SK-N-MC (cell line): ENCODE results near the gene PAOX.
A peak's percentile ranks its signal among the peaks of the same experiment; 100 is the strongest.

ENCODE experiments used
- EZH2 ChIP-seq: fragments of 200-600 bp; sonication (generic); IDR thresholded peaks from one replicate; pipeline ENCODE4 v1.6.1; 2017; ENCODE audit warnings: antibody characterized with exemption
- FOXP2 ChIP-seq: optimal IDR thresholded peaks from 2 replicates; pipeline ENCODE3; 2011; ENCODE audit warnings: mild to moderate bottlenecking, moderate library complexity; ENCODE audit not compliant: insufficient read depth; ENCODE audit errors: extremely low read length, control extremely low read depth
- POLR2AphosphoS5 ChIP-seq: IDR thresholded peaks from 2 replicates; pipeline ENCODE4 v1.6.1; 2012; ENCODE audit warnings: mild to moderate bottlenecking, low read depth, low read length, borderline replicate concordance

DNA sequence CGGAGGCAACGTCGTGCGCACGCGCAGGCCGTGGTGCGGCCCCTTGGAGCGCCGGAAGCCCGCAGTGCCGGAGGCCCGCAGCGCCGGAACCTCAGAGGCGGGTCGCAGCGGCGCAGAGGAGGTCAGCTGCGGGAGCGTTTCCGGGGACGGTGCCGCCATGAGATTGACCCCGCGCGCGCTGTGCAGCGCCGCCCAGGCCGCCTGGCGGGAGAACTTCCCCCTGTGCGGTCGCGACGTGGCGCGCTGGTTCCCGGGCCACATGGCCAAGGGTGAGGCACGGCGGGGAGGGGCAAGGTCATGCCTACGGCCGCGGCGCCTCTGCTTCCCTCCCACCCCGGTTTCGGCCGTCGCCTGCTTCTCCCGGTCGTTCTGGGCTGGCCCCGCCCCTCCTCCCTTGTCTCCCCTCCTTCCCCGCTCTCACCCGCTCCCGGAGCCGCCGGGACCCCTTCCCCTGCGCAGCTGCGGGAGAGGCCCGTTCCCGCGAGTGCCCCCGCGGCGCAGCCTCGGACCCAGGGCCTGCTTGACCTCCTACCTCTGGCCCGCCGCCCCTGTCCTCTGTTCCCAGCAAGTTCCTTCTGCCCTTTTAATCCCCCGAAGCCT, 15.1 kb downstream of the PAOX start, which contains the start of gene MTG1:
- peak; percentile 79; the same call in 1 of the 2 replicates for TF ChIP-seq POLR2AphosphoS5
- no peak for TF ChIP-seq EZH2
- TF ChIP-seq FOXP2 = no peak
